Ovary (tissue), 10 donors: ENCODE measurements around the gene NUDT16L1. TPM values are rescaled to one million over a fixed set of nuclear protein-coding genes. Genes with fewer than 3 reads are reported as not detected.
A peak's percentile ranks its signal among the peaks of the same experiment; 100 is the strongest.

Experiments
- DNase-seq, 5 donors: peaks; one replicate each; pipeline ENCODE4 v3.0.0-alpha.2; 2019 to 2020
- H3K27ac ChIP-seq, 2 donors: fragments of 200-600 bp; one replicate each; pipeline versions ENCODE4 v1.5.1 to v1.8.0; 2019 to 2022
- H3K27me3 ChIP-seq: fragments of 200-600 bp; one replicate; pipeline ENCODE4 v1.8.0; 2022
- H3K36me3 ChIP-seq: fragments of 200-600 bp; sonication (generic); one replicate; pipeline ENCODE4 v1.5.1; 2019
- H3K4me1 ChIP-seq: one replicate; pipeline ENCODE4 v1.8.1; 2013; ENCODE audit warnings: mild to moderate bottlenecking, moderate library complexity; ENCODE audit not compliant: insufficient read depth
- H3K4me3 ChIP-seq: fragments of 200-600 bp; sonication (generic); one replicate; pipeline ENCODE4 v1.5.1; 2017
- H3K9me3 ChIP-seq, 2 donors: fragments of 200-600 bp in 1 of 2; sonication (generic) in 1 of 2; one replicate each; pipeline versions ENCODE4 v1.5.1 to v1.8.1; 2013 to 2019; ENCODE audit warnings: mild to moderate bottlenecking in 1 of 2, moderate library complexity in 1 of 2
- CTCF ChIP-seq, 3 donors: fragments of 450-650 bp in 2 of 3; fragments of 200-600 bp in 1 of 3; IDR thresholded peaks; one replicate each; pipeline versions ENCODE4 v1.5.1 to v1.8.0; 2016 to 2022; ENCODE audit warnings: antibody characterized with exemption in 3 of 3, mild to moderate bottlenecking in 1 of 3
- EP300 ChIP-seq: sonication (generic); formaldehyde crosslinking; IDR thresholded peaks from one replicate; pipeline ENCODE4 v1.6.1; 2017; ENCODE audit warnings: antibody characterized with exemption
- POLR2A ChIP-seq: fragments of 450-650 bp; IDR thresholded peaks from one replicate; pipeline ENCODE4 v1.6.1; 2017; ENCODE audit warnings: antibody characterized with exemption, mild to moderate bottlenecking, moderate library complexity
- WGBS, 3 donors: extraction: QIAGEN DNeasy Blood & Tissue Kit in 1 of 3; methylation state at CpG; one replicate each; pipeline versions ENCODE4 v1.1.5 to v1.1.7; 2013 to 2017; 5-methylcytosine and 5-hydroxymethylcytosine counted together
- intact Hi-C, 4 donors: fragments of 100-400 bp; cut with DNase I; formaldehyde crosslinking; loops; one replicate each; pipeline versions ENCODE4 v1.11.0 to v1.15.1; 2022 to 2023
- long read RNA-seq, 3 donors: library from polyadenylated mRNA in 2 of 3; unstranded in 2 of 3; transcript quantifications; one replicate each; pipeline ENCODE4 v2.0.0 and lab custom pipeline, GENCODE V29; 2021 to 2026
- polyA plus RNA-seq, 2 donors: library from polyadenylated mRNA; stranded (reverse); fragments of 200-250 nt in 1 of 2; fragments of 350-450 nt in 1 of 2; fragmentation: Illumina TruSeq in 1 of 2; extraction: RNeasy Lipid Tissue Mini Kit (QIAGEN cat#74804) in 1 of 2; gene quantifications; one replicate each; pipeline ENCODE4 v1.2.3, GENCODE V29; 2013 to 2014
- total RNA-seq, 7 donors: library from RNA; depleted of rRNA in 2 of 7; stranded (reverse); fragments of >200 nt in 2 of 7; fragmentation: NEBNext Ultra II Directional in 3 of 7; extraction: Animal tissue kit (Norgen Biotek cat#: 25700) in 3 of 7; gene quantifications; one replicate each; pipeline versions ENCODE4 v1.1.0 to v1.2.4, GENCODE V29; 2016 to 2023
- donor health status: DM: no; HTN: no; CAD: no; lungs with moderate emphysema.
- donor health status: DM: no; HTN: no; CAD: no.
- donor health status: Bipolar disorder and iron deficiency.
- donor health status: DM: yes; HTN: yes; CAD: no.
- donor health status: DM: no; HTN: no; CAD: no.
- donor health status: DM: yes; HTN: yes; CAD: no.

The NUDT16L1 gene
- total RNA-seq: 10 to 100 TPM; 19.4 to 33.1 (median 28.0) TPM
- polyA plus RNA-seq: 10 to 100 TPM in 1 of 2 donors, 1 to 10 TPM in 1; 8.1 to 33.6 TPM
- long read RNA-seq, donor 1, transcript NUDT16L1-201 (3 exons, 1,349 nt): major isoform, 116 of 156 reads
- long read RNA-seq, donor 1, transcript NUDT16L1-204 (3 exons, 1,406 nt): minor isoform, 34 of 156 reads
- long read RNA-seq, donor 1, partial matches to known transcripts: 4 of 156 reads
- long read RNA-seq, donor 1, other reads (novel, unspliced or antisense): 2 of 156 reads
- long read RNA-seq, donor 2, transcript NUDT16L1-204 (3 exons, 1,406 nt): minor isoform, 12 of 43 reads
- long read RNA-seq, donor 2, transcript NUDT16L1-201 (3 exons, 1,349 nt): major isoform, 30 of 43 reads
- long read RNA-seq, donor 2, partial matches to known transcripts: 0 of 43 reads
- long read RNA-seq, donor 2, other reads (novel, unspliced or antisense): 0 of 43 reads
- long read RNA-seq, donor 3, transcript NUDT16L1-204 (3 exons, 1,406 nt): minor isoform, 18 of 60 reads
- long read RNA-seq, donor 3, transcript NUDT16L1-201 (3 exons, 1,349 nt): major isoform, 37 of 60 reads
- long read RNA-seq, donor 3, partial matches to known transcripts: 4 of 60 reads
- long read RNA-seq, donor 3, other reads (novel, unspliced or antisense): 1 of 60 reads

DNA sequence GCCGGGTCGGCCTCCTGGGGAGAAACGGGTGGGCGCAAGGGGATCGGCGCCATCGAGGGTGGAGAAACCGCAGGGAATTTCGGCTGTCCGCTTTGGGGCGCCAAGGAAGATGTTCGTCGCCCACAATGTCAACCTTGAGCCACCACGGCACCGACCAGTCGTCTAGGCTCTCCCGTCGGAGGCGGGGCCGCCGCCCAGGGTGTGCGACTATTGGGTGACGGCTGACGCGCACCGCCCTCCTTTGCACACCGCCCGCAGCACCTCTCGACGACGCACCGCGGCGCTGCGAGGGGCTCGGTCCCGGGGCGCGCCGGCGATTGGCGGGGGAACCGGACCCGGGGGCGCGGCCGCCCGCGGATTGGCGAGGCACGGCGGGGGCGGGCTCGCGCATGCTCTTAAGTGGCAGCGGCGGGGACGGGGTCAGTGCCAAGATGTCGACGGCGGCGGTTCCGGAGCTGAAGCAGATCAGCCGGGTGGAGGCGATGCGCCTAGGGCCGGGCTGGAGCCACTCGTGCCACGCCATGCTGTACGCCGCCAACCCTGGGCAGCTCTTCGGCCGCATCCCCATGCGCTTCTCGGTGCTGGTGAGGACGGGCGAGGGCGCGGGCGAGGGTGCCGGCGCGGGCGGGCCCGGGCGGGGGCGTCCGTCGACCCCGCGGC lies at the start of gene NUDT16L1:
TSS of gene NUDT16L1 (plus strand) at position 267 of the 660 bp plus-strand sequence. CDS start at position 432, 165 bp downstream.
- Histone ChIP-seq H3K27me3 (no peaks in the 10 kb centered on the region), H3K4me3 (peak within 1 kb of the TSS; percentile 51), H3K36me3 (no peaks in the 10 kb centered on the region), H3K9me3 (no peaks in the 10 kb centered on the region), H3K4me1 (peaks cover 5% of the 10 kb centered on the region), H3K27ac (peak within 1 kb of the TSS; percentile 40 to 60)
- intact Hi-C loops: loop anchor here in 1 of 4 donors (5.0 kb wide), 1 partner anchor 39 kb away; the partner anchor contains the start of genes ANKS3 and DNAAF8
- 0 to 1% (median 0%) methylated on average over 25 to 91 of the region's 91 CpGs for WGBS, 3 donors
- DNase-seq: peak; percentile 94 to 98 (median 96)
- TF ChIP-seq EP300 (no peak), POLR2A (peak; percentile 37), CTCF (IDR thresholded peaks at IDR 0.05) (peak in 2 of 3 donors; percentile 54 to 66)

- WGBS, 3 donors: 94 to 97% (median 95%) methylated on average over 18 to 22 of the region's 22 CpGs
- Histone ChIP-seq H3K4me1 (no peaks in the 10 kb centered on the region), H3K27ac (no peak overlapping the region), H3K4me3 (no peak overlapping the region), H3K9me3 (no peaks in the 10 kb centered on the region), H3K27me3 (no peaks in the 10 kb centered on the region), H3K36me3 (no peaks in the 10 kb centered on the region)
- TF ChIP-seq POLR2A: no peak
- no peak for TF ChIP-seq CTCF (IDR thresholded peaks at IDR 0.05)
- no peak for TF ChIP-seq EP300
- DNase-seq: no peak
- intact Hi-C loops: no loop called here
These were observed 46.4 kb upstream of the NUDT16L1 start for GRCh38 chr16:4646773-4647643.

- intact Hi-C loops: no loop called here
- Histone ChIP-seq H3K27ac (no peak overlapping the region), H3K4me3 (no peak overlapping the region), H3K36me3 (no peaks in the 10 kb centered on the region), H3K4me1 (no peaks in the 10 kb centered on the region), H3K27me3 (no peaks in the 10 kb centered on the region), H3K9me3 (no peaks in the 10 kb centered on the region)
- TF ChIP-seq CTCF (IDR thresholded peaks at IDR 0.05) (no peak), EP300 (no peak)
- 95 to 99% (median 98%) methylated on average over 8 of the region's 8 CpGs for WGBS, 3 donors
- no peak for DNase-seq
These were observed 45.8 kb upstream of the NUDT16L1 start for GRCh38 chr16:4647644-4647980.

GRCh38 chr16:4648917-4649316 lies 44.4 kb upstream of the NUDT16L1 start:
- no peaks in the 10 kb centered on the region for H3K4me1 ChIP-seq
- no peak overlapping the region for H3K4me3 ChIP-seq
- 94 to 95% (median 94%) methylated on average over 13 of the region's 13 CpGs for WGBS, 3 donors
- TF ChIP-seq POLR2A (no peak), EP300 (no peak)
- no peak overlapping the region for H3K27ac ChIP-seq
- H3K27me3 ChIP-seq: no peaks in the 10 kb centered on the region
- intact Hi-C loops: no loop called here
- no peak for DNase-seq
- no peaks in the 10 kb centered on the region for H3K36me3 ChIP-seq
- H3K9me3 ChIP-seq: no peaks in the 10 kb centered on the region
